ENCODE measurements around the gene COL16A1. TPM values are rescaled to one million over a fixed set of nuclear protein-coding genes. Genes with fewer than 3 reads are reported as not detected.

The COL16A1 gene
- total RNA-seq, 1 donor from 2014 or later = 0.22 TPM

- Histone ChIP-seq H4K20me1 (ENCODE audit: low read depth) (peaks cover 4% of the 10 kb centered on the region), H3K79me2 (ENCODE audit: low read depth) (no peaks in the 10 kb centered on the region), H3K4me1 (no peaks in the 10 kb centered on the region), H3K27me3 (no peaks in the 10 kb centered on the region), H3F3A (ENCODE audit: low read depth) (no peaks in the 10 kb centered on the region), H3K27ac (no peak overlapping the region), H3K9me3 (ENCODE audit: low read depth) (no peaks in the 10 kb centered on the region), H3K9ac (peak overlapping the region; percentile 20), H3K4me3 (no peak overlapping the region), H3K36me3 (no peaks in the 10 kb centered on the region), H3K4me2 (no peak overlapping the region), H2AFZ (replicated peaks) (no peak overlapping the region)
- Mint-ChIP-seq H3K4me1 (peaks cover 12% of the 10 kb centered on the region), H3K4me3 (no peak overlapping the region), H3K27me3 (ENCODE audit: insufficient read depth, low read depth) (peaks cover 4% of the 10 kb centered on the region), H3K9me3 (no peaks in the 10 kb centered on the region), H3K27ac (peak overlapping the region; percentile 89), H3K36me3 (peaks cover 9% of the 10 kb centered on the region)
- DNase-seq (ENCODE audit: low spot score) = no peak
- no peak for TF ChIP-seq CTCF (IDR thresholded peaks at IDR 0.05)
- no peak for TF ChIP-seq EZH2phosphoT487 (IDR thresholded peaks at IDR 0.05)
- no peak for TF ChIP-seq EZH2 (IDR thresholded peaks at IDR 0.05)
These were observed 29.0 kb upstream of the COL16A1 start for GRCh38 chr1:31732751-31733289.

- Histone ChIP-seq H3K4me3 (no peak overlapping the region), H2AFZ (replicated peaks) (no peak overlapping the region), H3K4me1 (no peaks in the 10 kb centered on the region), H3K79me2 (ENCODE audit: low read depth) (no peaks in the 10 kb centered on the region), H3K27me3 (no peaks in the 10 kb centered on the region), H3F3A (ENCODE audit: low read depth) (no peaks in the 10 kb centered on the region), H3K9me3 (ENCODE audit: low read depth) (no peaks in the 10 kb centered on the region), H3K27ac (no peak overlapping the region), H3K36me3 (no peaks in the 10 kb centered on the region), H3K4me2 (no peak overlapping the region), H3K9ac (peak overlapping the region; percentile 20), H4K20me1 (ENCODE audit: low read depth) (peaks cover 4% of the 10 kb centered on the region)
- H3K27ac Mint-ChIP-seq = no peak overlapping the region
- peaks cover 7% of the 10 kb centered on the region for H3K36me3 Mint-ChIP-seq
- no peak overlapping the region for H3K4me3 Mint-ChIP-seq
- no peak for DNase-seq (ENCODE audit: low spot score)
- TF ChIP-seq EZH2phosphoT487 (IDR thresholded peaks at IDR 0.05) (no peak), CTCF (IDR thresholded peaks at IDR 0.05) (no peak), EZH2 (IDR thresholded peaks at IDR 0.05) (no peak)
- peaks cover 12% of the 10 kb centered on the region for H3K4me1 Mint-ChIP-seq
- peaks cover 4% of the 10 kb centered on the region for H3K27me3 Mint-ChIP-seq (ENCODE audit: insufficient read depth, low read depth)
- no peaks in the 10 kb centered on the region for H3K9me3 Mint-ChIP-seq
These were observed 28.5 kb upstream of the COL16A1 start for GRCh38 chr1:31732343-31732742.

GRCh38 chr1:31731049-31731565 is 27.3 kb upstream of the COL16A1 start:
- no peak overlapping the region for H3K27ac ChIP-seq
- peaks cover 4% of the 10 kb centered on the region for H4K20me1 ChIP-seq (ENCODE audit: low read depth)
- no peak overlapping the region for H3K9ac ChIP-seq
- no peak for DNase-seq (ENCODE audit: low spot score)
- H3K36me3 Mint-ChIP-seq = peaks cover 5% of the 10 kb centered on the region
- H3K27me3 Mint-ChIP-seq (ENCODE audit: insufficient read depth, low read depth) = peaks cover 10% of the 10 kb centered on the region
- no peaks in the 10 kb centered on the region for H3K36me3 ChIP-seq
- no peak overlapping the region for H3K4me2 ChIP-seq
- no peak overlapping the region for H2AFZ ChIP-seq (replicated peaks)
- peaks cover 17% of the 10 kb centered on the region for H3K4me1 Mint-ChIP-seq
- H3K9me3 ChIP-seq (ENCODE audit: low read depth) = no peaks in the 10 kb centered on the region
- TF ChIP-seq EZH2 (IDR thresholded peaks at IDR 0.05) (no peak), CTCF (IDR thresholded peaks at IDR 0.05) (no peak), EZH2phosphoT487 (IDR thresholded peaks at IDR 0.05) (no peak)
- no peaks in the 10 kb centered on the region for H3K9me3 Mint-ChIP-seq
- H3K4me3 Mint-ChIP-seq = no peak overlapping the region
- no peak overlapping the region for H3K4me3 ChIP-seq
- no peaks in the 10 kb centered on the region for H3K27me3 ChIP-seq
- H3K27ac Mint-ChIP-seq = no peak overlapping the region
- no peaks in the 10 kb centered on the region for H3K79me2 ChIP-seq (ENCODE audit: low read depth)
- no peaks in the 10 kb centered on the region for H3K4me1 ChIP-seq
- H3F3A ChIP-seq (ENCODE audit: low read depth) = no peaks in the 10 kb centered on the region
